SU-DHL-6 (cell line): ENCODE results near the gene TRIM28.

Experiments
- CTCF ChIP-seq: fragments of 200-600 bp; sonication (generic); IDR thresholded peaks from one replicate; pipeline ENCODE4 v1.5.1; 2017; ENCODE audit warnings: antibody characterized with exemption, mild to moderate bottlenecking, low read length, moderate library complexity; ENCODE audit not compliant: insufficient read depth, poor library complexity, severe bottlenecking
- EZH2phosphoT487 ChIP-seq: fragments of 200-600 bp; sonication (generic), shearing (Covaris generic); conservative IDR thresholded peaks from 2 replicates; pipeline ENCODE4 v1.6.1; 2018; ENCODE audit warnings: mild to moderate bottlenecking, antibody characterized with exemption, low read length, moderate library complexity, mixed read lengths

- TF ChIP-seq CTCF (no peak), EZH2phosphoT487 (no peak)
These were observed 39.1 kb downstream of the TRIM28 start for GRCh38 chr19:58582985-58583384.
